Muscle of arm (tissue), 12 donors: ENCODE data around the gene DYNLRB2. TPM values are rescaled to one million over a fixed set of nuclear protein-coding genes. Genes with fewer than 3 reads are reported as not detected.

ENCODE experiments used
- DNase-seq: peaks from one replicate; pipeline ENCODE4 v3.0.0-alpha.2; 2013
- polyA plus RNA-seq, 12 donors: library from polyadenylated mRNA; unstranded; fragments of 120-200 nt; gene quantifications; one replicate each; pipeline ENCODE4 v1.2.1, GENCODE V29; 2013; ENCODE audit not compliant: insufficient read length in 12 of 12

DYNLRB2 gene
- polyA plus RNA-seq, 12 donors = 0.22 to 1.2 (median 0.66) TPM; not detected in 2

GRCh38 chr16:80547145-80547544 lies 6.4 kb downstream of the DYNLRB2 start:
- DNase-seq = no peak

- DNase-seq = no peak
Measured at GRCh38 chr16:80552277-80552676, 11.5 kb downstream of the DYNLRB2 start.

GRCh38 chr16:80554033-80554432 lies 13.2 kb downstream of the DYNLRB2 start:
- DNase-seq = no peak

GRCh38 chr16:80556481-80556880 lies 15.7 kb downstream of the DYNLRB2 start:
- no peak for DNase-seq

GRCh38 chr16:80557037-80557436 lies 16.2 kb downstream of the DYNLRB2 start:
- DNase-seq = no peak

- DNase-seq = no peak
Measured at GRCh38 chr16:80559369-80559768, 18.6 kb downstream of the DYNLRB2 start.

- no peak for DNase-seq
Measured at GRCh38 chr16:80563066-80563465, 22.3 kb downstream of the DYNLRB2 start.

- no peak for DNase-seq
Measured at GRCh38 chr16:80564394-80564793, 23.6 kb downstream of the DYNLRB2 start.

GRCh38 chr16:80569440-80570105 lies 28.8 kb downstream of the DYNLRB2 start:
- DNase-seq = no peak

GRCh38 chr16:80570106-80570478 lies 29.3 kb downstream of the DYNLRB2 start:
- DNase-seq = no peak

- no peak for DNase-seq
Measured at GRCh38 chr16:80573700-80574120, 32.9 kb downstream of the DYNLRB2 start.

GRCh38 chr16:80576343-80576912 lies 35.6 kb downstream of the DYNLRB2 start:
- DNase-seq = no peak

- no peak for DNase-seq
Measured at GRCh38 chr16:80577485-80578280, 36.9 kb downstream of the DYNLRB2 start.

- no peak for DNase-seq
Measured at GRCh38 chr16:80580109-80580832, 39.5 kb downstream of the DYNLRB2 start.

- no peak for DNase-seq
Measured at GRCh38 chr16:80583466-80583865, 42.7 kb downstream of the DYNLRB2 start.

- DNase-seq = no peak
Measured at GRCh38 chr16:80585764-80586163, 45.0 kb downstream of the DYNLRB2 start.

- DNase-seq = no peak
Measured at GRCh38 chr16:80586476-80586875, 45.7 kb downstream of the DYNLRB2 start.

- DNase-seq = no peak
Measured at GRCh38 chr16:80587071-80587470, 46.3 kb downstream of the DYNLRB2 start.

GRCh38 chr16:80591071-80591915 lies 50.5 kb downstream of the DYNLRB2 start:
- DNase-seq = no peak

- no peak for DNase-seq
Measured at GRCh38 chr16:80592273-80592672, 51.5 kb downstream of the DYNLRB2 start.

GRCh38 chr16:80594756-80595155 lies 54.0 kb downstream of the DYNLRB2 start:
- DNase-seq = no peak
